Kidney epithelial cell (primary cell): ENCODE results near the gene MGAT1. TPM values are rescaled to one million over a fixed set of nuclear protein-coding genes. Genes with fewer than 3 reads are reported as not detected.

Source experiments
- DNase-seq: peaks from one replicate; pipeline ENCODE4 v3.0.0-alpha.2; 2010; ENCODE audit warnings: low read depth
- H3K27me3 ChIP-seq: 2 replicates; pipeline ENCODE4 v1.6.0; 2011; ENCODE audit warnings: low read length; ENCODE audit not compliant: control insufficient read depth, insufficient read depth
- H3K36me3 ChIP-seq: 2 replicates; pipeline ENCODE4 v1.5.1; 2011; ENCODE audit warnings: low read length; ENCODE audit not compliant: control insufficient read depth, insufficient read depth
- H3K4me3 ChIP-seq: 2 replicates; pipeline ENCODE4 v1.5.1; 2011; ENCODE audit warnings: low read depth, mild to moderate bottlenecking, control low read depth, low read length
- CTCF ChIP-seq: IDR thresholded peaks from 2 replicates; pipeline ENCODE4 v1.5.1; 2011; ENCODE audit warnings: mild to moderate bottlenecking, moderate library complexity, low read length, control low read depth, inconsistent platforms; ENCODE audit not compliant: insufficient read depth, poor library complexity, severe bottlenecking
- total RNA-seq: library from RNA; depleted of rRNA; stranded (reverse); fragments of >200 nt; gene quantifications from 2 replicates; pipeline ENCODE4 v1.2.3, GENCODE V29; 2015

The MGAT1 gene
- total RNA-seq, 1 donor from 2014 or later: 95.4 TPM

- H3K36me3 ChIP-seq: peaks cover 6% of the 10 kb centered on the region
- no peak overlapping the region for H3K4me3 ChIP-seq
- TF ChIP-seq CTCF: no peak
- DNase-seq: no peak
- no peaks in the 10 kb centered on the region for H3K27me3 ChIP-seq
Measured at GRCh38 chr5:180847026-180847425, 44.4 kb upstream of the MGAT1 start.

- Histone ChIP-seq H3K4me3 (no peak overlapping the region), H3K36me3 (no peaks in the 10 kb centered on the region), H3K27me3 (no peaks in the 10 kb centered on the region)
- DNase-seq: no peak
- TF ChIP-seq CTCF: no peak
Measured at GRCh38 chr5:180844858-180845257, 42.3 kb upstream of the MGAT1 start.

GRCh38 chr5:180844432-180844831, 41.8 kb upstream of the MGAT1 start:
- H3K27me3 ChIP-seq: no peaks in the 10 kb centered on the region

GRCh38 chr5:180839935-180840334, 37.3 kb upstream of the MGAT1 start:
- no peak for TF ChIP-seq CTCF
- Histone ChIP-seq H3K4me3 (no peak overlapping the region), H3K36me3 (no peaks in the 10 kb centered on the region), H3K27me3 (no peaks in the 10 kb centered on the region)
- no peak for DNase-seq

More at GRCh38 chr5:180844432-180844831, 41.8 kb upstream of the MGAT1 start:
- DNase-seq: no peak
- H3K4me3 ChIP-seq: no peak overlapping the region
- H3K36me3 ChIP-seq: no peaks in the 10 kb centered on the region
- TF ChIP-seq CTCF: no peak

GRCh38 chr5:180839227-180839626, 36.6 kb upstream of the MGAT1 start:
- Histone ChIP-seq H3K4me3 (no peak overlapping the region), H3K36me3 (no peaks in the 10 kb centered on the region), H3K27me3 (no peaks in the 10 kb centered on the region)
- no peak for DNase-seq
- TF ChIP-seq CTCF: no peak

GRCh38 chr5:180837478-180837877, 34.9 kb upstream of the MGAT1 start:
- Histone ChIP-seq H3K27me3 (no peaks in the 10 kb centered on the region), H3K36me3 (no peaks in the 10 kb centered on the region), H3K4me3 (no peak overlapping the region)
- no peak for TF ChIP-seq CTCF
- DNase-seq: no peak
